ENCODE data around the gene MYOM1.

The MYOM1 gene

DNA sequence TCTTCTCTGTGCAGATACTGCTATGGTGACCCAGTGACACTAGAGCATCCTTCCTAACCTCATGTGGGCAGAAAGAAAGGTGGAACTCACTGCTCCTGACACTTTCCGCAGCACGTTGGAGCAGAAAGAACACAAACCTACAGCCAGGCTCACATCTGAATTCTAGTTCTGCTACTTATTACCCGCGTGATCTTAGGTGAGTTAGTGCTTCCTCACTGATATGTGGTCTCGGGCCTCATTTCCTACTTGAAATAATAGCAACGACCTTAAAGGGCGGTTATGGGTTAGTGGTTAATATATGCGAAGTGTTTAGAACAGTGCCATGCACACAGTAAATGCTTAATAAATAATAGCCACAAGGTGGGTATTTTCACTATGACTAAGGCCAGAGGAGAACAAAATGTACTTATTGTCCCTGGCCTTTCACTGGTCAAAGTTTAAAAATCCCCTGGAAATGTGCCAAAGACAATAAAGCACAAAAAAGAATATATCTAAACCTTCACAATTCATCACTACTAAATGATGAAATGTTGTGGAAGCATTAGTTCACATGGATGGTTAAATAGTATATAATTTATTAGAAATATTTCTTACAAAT lies 66.6 kb downstream of the MYOM1 start:
- no peak for DNase-seq (ENCODE audit: low read depth in 2 of 3, low spot score in 2 of 3)

DNA sequence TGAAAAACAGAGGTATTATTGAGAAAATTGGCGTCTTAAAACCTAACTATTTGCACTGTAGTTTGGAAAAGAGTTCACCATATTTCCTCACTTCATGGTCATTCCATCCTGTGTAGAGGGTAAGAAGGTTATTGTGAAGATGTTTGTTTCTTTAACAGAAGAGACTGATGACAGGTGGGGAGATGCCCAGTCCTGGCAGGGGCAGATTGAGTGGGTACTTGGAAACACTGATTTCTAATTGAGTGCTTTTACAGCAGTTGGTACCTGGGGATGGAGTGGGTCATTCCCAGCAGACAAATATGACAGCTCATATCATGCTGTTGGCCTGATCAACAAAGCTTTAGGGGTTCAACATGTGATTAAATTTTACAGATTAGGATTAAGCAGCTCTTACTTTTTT lies 67.5 kb downstream of the MYOM1 start:
- no peak for DNase-seq (ENCODE audit: low read depth in 2 of 3, low spot score in 2 of 3)

DNA sequence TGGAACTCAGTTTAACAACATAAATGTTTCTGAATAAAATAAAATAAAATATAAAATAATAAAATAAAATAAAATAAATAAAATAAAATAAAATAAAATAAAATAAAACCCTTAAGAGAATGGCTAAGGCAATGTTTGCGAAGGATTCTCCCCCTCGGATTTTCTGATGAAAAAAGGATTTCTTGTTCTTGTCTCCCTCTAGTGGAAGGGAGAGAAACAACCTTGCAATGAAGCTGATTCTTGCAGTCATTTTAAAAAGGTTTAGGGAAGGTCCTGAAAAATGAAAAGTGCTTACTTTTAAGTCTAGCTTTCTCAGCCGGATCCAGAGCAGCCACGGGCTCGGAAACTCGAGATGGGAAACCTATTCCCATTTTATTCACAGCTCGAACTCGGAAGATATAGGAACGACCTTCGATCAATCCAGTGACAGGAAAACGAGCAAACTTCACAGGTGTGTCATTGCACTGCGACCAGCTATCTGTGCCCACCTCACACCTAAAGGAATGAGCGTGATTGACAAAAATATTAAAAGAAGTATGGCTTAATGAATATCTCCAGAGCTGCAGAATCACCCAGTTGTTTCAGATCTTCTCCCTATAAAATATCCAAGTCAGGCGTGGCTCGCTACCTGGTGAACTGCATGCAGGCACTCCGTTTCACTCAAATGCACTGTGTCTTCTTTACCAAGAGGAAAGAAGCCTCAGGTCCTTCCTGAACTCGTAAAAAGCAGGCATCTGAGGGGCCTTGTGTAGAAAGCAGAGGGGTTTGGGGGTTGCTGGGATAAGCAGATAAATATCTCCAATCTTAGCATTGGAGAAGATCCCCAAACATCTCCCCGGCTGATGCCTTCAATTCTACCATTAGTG lies 68.1 kb downstream of the MYOM1 start:
- DNase-seq (ENCODE audit: low read depth in 2 of 3, low spot score in 2 of 3), result no peak

DNA sequence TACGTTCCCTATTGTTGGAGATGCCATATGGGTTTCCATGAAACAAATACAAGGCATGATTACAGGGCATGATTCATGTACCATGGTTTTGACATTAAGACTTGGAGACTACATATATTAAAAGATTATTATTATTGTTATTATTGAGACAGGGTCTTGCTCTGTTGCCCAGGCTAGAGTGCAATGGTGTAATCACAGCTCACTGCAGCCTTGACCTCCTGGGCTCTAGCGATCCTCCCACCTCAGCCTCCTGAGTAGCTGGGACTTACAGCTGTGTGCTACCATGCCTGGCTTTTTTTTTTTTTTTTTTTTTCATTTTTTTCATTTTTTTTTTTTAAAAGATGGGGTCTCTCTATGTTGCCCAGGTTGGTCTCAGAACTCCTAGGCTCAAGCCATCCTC lies 69.1 kb downstream of the MYOM1 start:
- no peak for DNase-seq (ENCODE audit: low read depth in 2 of 3, low spot score in 2 of 3)

DNA sequence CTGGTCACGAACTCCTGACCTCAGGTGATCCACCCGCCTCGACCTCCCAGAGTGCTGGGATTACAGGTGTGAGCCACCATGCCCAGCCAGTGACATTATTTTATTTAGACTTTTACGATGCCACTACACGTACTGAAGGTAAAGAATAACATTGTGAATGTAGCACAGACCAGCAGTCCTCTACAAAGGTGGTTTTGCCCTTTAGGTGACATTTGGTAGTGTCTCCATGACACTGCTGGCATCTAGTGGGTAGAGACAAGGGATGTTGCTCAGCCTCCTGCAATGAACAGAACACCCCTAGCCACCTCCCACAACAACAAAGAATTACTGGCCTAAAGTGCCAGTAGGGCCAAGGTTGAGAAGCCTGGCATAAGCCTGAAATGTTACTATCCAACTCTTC lies 69.5 kb downstream of the MYOM1 start:
- no peak for DNase-seq (ENCODE audit: low read depth in 2 of 3, low spot score in 2 of 3)

DNA sequence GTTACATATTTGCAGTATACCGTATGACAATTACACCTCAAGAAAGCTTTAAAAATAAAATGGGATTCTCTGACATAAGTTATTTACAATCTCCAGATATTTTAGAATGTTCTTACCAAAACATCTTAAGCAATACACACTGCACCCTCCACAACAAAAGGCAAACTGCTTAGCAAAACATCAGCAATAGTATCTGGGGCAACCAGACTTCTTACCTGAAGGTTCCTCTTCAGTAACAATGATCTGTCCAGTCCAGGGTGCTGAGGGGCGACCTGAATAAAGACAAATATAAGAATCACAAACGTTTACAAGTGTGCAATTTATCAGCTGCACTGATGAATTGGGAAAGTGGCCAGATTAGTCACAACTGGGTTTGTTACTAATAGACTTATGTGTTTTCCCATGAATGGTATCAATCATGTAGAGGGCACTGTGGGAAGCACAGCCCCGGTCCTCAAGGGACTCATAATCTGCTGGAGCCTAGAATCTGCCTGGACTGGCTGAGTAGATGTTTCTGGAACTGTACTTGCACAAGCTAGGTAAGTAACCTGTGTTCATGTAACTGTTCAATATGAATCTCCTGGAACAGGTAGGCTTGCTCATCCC lies 70.7 kb downstream of the MYOM1 start:
- DNase-seq (ENCODE audit: low read depth in 2 of 3, low spot score in 2 of 3), result no peak

DNA sequence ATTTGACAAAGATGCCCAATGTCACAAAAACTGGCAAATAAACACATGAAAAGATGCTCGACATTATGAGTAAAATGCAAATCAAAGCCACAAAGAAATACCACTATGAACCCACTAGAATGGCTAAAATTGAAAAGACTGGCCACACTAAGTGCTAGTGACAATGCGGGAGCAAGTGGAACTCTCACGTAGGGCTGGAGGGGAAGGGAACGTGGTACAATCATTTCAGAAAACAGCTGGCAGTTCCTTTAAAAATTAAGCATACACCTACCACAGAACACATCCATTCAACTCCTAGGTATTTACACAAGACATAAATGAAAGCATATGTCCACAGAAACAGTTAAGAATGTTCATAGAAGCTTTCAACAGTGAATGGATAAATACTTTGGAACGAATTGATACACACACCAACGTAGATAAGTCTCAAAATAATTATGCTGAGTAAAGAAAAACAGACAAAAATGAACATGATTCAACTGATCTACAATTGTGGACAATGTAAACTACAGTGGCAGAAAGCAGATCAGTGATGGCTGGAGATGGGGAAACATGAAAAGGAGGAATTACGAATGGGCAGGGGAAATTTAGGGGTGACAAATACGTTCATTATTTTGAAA lies 71.7 kb downstream of the MYOM1 start:
- DNase-seq (ENCODE audit: low read depth in 2 of 3, low spot score in 2 of 3), result no peak

DNA sequence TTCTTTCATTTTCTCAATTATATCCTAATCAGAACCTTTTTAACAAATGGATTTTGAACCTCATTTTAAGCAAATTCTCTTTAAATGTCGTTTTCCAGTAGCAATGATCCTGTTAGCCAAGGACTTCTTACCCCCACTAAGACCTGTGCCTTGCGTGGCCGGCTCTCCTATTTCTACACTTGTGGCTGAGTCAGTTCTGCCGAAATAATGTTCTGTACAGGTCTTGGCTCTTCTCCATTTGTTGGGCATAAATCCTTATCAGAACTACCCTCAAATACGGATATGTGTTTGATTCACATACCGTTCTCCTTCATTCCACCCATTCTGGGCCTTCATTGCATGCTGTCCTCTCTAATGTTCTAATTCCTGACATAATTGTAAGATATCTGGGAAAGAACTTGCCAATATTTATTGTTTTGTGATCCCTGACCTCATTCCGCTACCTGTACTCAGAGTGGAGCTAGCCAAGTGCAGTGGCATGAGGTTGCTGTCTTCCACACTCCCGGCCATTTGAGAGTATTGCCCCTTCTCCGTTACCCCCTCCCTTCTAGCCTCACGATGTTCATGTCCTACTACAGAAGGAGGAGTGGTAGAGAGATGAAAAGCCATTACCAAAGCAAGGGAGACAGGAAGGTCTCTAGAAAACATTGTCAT lies 78.7 kb downstream of the MYOM1 start:
- no peak for DNase-seq (ENCODE audit: low read depth in 2 of 3, low spot score in 2 of 3)

DNA sequence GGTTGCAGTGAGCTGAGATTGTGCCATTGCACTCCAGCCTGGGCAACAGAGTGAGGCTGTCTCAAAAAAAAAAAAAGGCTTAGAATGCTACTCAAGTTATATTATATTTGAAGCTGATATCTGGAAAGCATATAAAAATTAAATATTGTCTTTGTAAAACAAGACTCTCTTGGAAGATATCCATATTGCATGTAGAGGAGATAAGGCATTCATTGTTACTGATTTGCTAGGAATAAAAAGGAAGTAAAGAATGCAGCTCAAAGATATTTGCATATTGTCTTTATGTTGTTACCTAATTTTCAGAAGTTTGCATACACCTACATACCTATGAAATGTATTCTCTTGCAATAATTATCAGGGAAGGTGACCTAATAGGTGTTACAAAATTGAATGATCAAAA lies 79.4 kb downstream of the MYOM1 start:
- DNase-seq (ENCODE audit: low read depth in 2 of 3, low spot score in 2 of 3), result no peak

DNA sequence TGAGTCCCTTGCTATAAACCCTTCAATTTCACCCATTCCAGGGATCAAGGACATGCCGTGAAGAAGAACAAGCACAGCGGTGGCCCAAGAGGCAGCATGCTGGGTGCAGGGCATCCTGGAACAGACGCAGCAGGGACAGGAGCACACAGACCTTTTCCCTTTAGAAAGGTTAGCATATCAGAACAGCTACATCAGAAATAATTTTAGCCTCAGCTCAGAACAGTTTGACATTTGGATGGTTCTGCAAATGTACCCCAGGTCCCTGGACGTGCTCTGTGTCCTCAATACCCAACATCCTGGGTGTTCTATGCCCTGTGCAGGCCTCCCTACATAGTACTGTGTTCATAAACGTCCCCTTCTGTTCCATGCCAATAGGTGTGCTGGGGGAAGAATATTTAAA lies 80.4 kb downstream of the MYOM1 start:
- DNase-seq (ENCODE audit: low read depth in 2 of 3, low spot score in 2 of 3), result no peak

DNA sequence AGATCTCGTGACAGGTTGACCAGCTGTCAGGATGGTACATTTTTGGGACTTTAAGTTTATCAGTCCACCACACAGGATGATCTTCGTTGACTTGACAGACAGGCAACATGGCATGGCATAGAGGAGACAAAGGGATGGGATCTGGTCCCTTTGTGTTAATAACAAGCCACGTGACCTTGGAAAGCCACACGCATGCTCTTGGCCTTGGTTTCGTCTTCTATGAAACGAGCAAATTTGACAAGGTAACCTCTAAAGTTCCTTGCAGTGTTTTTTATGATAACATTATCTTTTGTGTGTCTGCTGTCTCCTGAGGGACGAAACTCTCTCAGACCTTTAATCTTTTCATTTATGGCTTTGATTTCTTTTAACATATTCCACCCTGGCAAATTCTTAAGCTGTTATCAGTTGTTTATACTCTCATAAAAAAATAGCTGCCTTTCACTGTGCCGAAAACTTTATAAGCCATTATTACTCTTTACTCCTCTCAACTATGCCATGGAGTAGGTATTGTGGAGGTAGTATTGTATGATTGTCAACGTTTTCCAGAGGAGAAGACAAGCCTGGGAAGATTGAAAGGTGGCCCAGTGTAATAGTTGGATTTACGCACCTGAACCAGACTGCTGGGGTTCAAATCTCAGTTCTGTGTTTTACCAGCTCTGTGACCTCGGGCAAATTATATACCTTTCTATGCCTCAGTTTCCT lies 81.3 kb downstream of the MYOM1 start:
- DNase-seq (ENCODE audit: low read depth in 2 of 3, low spot score in 2 of 3), result no peak

DNA sequence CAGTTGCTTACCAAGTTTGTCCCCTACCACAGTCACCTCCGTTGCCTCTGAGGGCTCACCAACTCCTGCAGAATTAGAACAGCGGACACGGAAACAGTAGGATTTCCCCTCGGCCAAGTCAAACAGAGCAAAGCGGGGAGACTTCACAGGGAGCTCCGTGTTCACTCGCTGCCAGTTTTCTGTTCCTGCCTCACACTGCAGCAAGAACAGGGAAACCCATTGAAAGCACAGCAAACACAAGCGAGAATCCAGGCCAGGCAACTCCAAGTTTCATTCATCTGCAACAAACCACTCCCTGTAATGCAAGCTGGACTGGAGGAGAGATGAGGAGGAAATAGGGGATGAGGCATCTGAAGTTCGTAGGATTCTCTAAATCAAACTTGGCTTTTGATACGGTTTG lies 84.2 kb downstream of the MYOM1 start:
- DNase-seq (ENCODE audit: low read depth in 2 of 3, low spot score in 2 of 3), result no peak

DNA sequence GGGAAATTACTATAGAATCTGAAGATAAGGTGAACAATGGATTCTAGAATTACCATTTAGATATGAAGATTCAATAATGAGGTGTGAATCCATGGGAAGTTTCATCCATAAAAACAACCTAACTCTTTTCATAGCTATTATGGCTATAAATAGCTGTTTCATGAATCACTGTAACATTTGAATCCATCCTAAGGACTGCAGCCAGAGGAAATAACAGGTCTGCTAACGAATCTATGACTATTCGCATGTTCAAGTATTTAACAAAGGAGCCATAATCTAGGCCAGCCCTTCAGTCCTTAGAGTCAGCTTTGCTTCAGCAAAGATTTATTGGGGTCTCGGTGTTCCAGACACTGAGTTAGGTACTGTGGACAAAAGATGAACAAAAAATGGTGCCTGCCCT lies 87.1 kb downstream of the MYOM1 start:
- no peak for DNase-seq (ENCODE audit: low read depth in 2 of 3, low spot score in 2 of 3)

DNA sequence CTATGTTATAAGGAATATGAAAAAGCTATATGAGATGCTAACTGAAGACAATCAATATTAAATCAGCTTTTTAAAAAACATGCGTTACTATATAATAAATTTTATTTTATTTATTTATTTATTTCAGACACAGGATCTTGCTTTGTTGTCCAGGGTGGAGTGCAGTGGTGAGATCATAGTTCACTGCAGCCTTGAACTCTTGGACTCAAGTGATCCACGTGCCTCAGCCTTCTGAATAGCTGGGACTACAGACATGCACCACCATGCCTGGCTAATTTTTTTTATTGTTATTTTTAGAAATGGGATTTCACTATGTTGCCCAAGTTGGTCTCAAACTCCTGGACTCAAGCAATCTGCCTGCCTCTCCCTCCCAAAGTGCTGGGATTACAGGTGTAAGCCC lies 89.4 kb downstream of the MYOM1 start:
- DNase-seq (ENCODE audit: low read depth in 2 of 3, low spot score in 2 of 3), result no peak

DNA sequence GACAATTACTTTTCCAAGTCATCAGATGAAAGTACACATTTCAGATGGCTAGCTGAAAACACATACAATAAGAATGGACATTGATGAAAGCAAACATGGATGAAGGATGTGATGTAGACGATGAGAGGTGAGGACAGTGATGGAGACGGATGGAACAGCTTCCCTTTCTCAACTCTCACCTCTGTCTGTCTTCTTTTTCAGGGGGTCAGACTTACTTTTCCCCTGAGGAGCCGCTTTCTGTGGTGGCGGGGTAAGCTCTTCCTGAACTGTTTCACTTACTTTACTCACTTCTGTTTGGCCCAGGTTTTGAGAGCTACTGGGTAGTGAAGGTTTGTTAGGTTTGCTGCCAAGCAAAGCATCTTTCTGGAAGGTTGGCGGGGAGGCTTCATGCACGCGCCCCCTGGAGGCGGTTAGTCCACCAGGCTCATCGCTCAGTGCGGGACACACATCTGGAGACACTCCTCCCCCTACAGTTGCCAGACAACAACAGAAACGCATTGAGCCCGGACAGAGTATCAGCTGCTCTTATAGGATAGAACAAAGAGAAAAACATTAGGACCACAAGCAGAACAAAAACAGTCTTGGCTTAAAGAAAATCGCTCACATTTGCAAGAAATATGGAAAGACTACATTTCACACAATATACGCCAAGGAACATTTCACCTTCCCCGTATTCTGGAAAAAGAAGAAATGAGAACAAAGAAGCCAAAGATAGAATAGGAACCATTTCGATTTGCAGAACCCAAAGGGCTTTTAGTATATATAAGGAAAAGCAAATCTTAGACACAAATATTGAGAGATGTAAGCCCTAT lies 90.5 kb downstream of the MYOM1 start:
- peak; percentile 27 to 58 (median 48) for DNase-seq (ENCODE audit: low read depth in 2 of 3, low spot score in 2 of 3)

DNA sequence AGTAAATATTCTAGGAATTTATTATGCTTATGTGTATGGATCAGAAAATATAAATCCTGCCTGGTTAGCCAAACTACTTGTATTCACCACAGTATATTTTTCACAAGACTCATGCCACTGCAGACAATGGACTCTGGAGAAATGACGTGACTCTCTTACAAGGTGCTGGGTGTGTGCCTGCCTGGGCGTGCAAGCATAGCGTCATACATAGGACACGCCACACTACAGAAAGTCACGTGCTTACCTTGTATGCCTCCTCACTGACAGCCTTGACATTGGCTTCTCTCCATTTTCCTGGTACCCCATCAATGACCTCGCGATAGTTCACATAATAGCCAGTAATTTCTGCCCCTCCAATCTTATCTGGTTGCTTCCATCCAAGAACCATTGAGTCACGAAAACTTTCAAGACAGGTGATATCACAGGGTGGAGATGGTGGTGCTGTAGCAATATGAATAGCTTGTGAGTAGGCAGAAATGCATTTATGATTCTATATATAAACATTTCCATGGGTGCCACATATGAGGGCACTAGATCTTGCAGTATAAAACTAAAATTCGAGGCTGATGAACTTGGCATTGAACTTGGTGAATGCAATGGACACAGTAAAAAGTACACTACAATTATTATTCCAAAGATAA lies 93.2 kb downstream of the MYOM1 start:
- no peak for DNase-seq (ENCODE audit: low read depth in 2 of 3, low spot score in 2 of 3)

DNA sequence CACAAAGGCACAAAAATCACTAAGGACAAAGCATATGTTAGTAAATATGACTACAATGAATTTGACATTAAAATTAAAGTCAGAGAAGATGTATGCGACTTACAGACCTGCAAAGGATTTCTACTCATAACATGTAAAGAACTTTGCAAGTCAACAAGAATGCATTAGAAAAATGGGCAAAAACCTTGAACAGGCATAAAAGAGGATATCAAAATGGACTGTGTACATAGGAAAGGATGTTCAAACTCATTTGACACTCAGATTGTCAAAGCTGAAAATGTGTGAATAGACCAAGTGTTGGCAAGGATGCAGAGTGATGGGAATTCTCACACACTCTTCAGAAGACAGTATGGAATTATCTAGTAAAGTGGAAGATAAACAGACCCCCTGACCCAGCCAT lies 94.9 kb downstream of the MYOM1 start:
- no peak for DNase-seq (ENCODE audit: low read depth in 2 of 3, low spot score in 2 of 3)

DNA sequence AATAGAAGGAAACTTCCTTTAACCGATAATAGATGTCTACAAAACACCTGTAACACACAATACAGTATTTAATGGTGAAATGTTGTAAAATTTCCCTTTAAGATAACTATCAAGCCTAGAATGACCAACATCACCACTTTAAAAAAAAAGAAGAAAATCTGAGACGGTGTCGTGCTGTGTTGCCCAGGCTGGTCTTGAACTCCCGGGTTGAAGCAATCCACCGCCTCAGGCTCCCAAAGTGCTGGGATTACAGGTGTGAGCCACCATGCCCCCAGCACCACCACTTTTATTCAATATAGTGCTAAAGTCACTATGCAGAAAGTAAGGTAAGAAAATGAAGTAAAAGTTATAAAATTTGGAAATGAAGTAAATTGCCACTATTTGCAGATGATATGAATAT lies 96.9 kb downstream of the MYOM1 start:
- no peak for DNase-seq (ENCODE audit: low read depth in 2 of 3, low spot score in 2 of 3)

DNA sequence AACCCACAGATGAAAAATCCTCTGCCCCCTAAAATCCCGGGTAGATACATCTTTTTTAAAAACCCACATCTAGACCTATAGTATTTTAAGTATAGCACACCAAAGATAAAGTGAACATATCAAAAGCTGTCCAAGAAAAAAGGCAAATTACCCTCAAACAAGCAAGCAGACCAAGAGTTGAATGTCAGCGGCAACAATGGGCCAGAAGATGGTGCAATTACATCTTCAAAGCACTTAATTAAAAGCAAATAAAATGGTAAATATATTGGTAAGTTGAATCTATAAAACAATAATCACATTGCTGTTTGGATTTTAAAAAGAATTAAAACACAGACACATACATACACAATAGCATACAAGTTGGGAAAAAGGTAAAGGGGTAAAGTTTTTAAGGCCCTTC lies 98.5 kb downstream of the MYOM1 start:
- no peak for DNase-seq (ENCODE audit: low read depth in 2 of 3, low spot score in 2 of 3)

DNA sequence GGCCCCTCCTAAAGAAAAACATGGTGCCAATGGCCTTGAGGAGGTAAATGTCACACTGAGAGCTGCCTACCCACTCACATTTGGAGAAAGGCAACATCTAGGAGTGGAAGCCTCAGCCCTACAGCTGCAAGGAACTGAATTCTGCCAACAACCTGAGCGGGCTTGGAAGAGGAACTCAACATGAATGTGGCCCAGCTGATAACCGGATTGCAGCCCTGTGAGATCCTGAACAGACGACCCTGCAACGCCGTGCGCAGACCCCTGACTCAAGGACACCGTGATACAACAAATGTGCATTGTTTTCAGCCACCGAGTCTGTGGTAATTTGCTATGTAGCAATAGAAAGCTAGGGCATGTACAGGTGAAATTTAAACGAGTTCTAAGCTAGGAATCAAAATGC lies 99.4 kb downstream of the MYOM1 start:
- DNase-seq (ENCODE audit: low read depth in 2 of 3, low spot score in 2 of 3), result no peak

All from activated CD8-positive, alpha-beta memory T cell treated with anti-CD3 and anti-CD28 coated beads for 48 hours (primary cell).